Karpas-422 (cell line): ENCODE results near the gene SCN7A. TPM values are rescaled to one million over a fixed set of nuclear protein-coding genes. Genes with fewer than 3 reads are reported as not detected.
"Not testable (repeated sequence)": the region's sequence is repeated elsewhere in the genome, so short reads cannot be mapped to it uniquely, and the experiment has no call there.

ENCODE experiments used
- DNase-seq: peaks from one replicate; pipeline ENCODE4 v3.0.0-alpha.2; 2015
- H2AFZ ChIP-seq: fragments of 200-600 bp; sonication (generic); 2 replicates; pipeline ENCODE4 v1.6.1; 2014; ENCODE audit warnings: antibody characterized with exemption, low read length, mixed read lengths
- H3K27ac ChIP-seq: fragments of 200-600 bp; sonication (generic); 2 replicates; pipeline ENCODE4 v1.5.1; 2014; ENCODE audit warnings: mild to moderate bottlenecking, low read length, moderate library complexity
- H3K27me3 ChIP-seq: fragments of 200-600 bp; sonication (generic); 2 replicates; pipeline ENCODE4 v1.6.1; 2014; ENCODE audit warnings: low read length, mixed read lengths
- H3K36me3 ChIP-seq: fragments of 200-600 bp; sonication (generic); 2 replicates; pipeline ENCODE4 v1.6.1; 2014; ENCODE audit warnings: low read length, mixed read lengths; ENCODE audit not compliant: insufficient read depth
- H3K4me1 ChIP-seq: fragments of 200-600 bp; sonication (generic); 2 replicates; pipeline ENCODE4 v1.6.1; 2014; ENCODE audit warnings: mild to moderate bottlenecking, low read length, mixed read lengths
- H3K4me2 ChIP-seq: fragments of 200-600 bp; sonication (generic); 2 replicates; pipeline ENCODE4 v1.6.1; 2014; ENCODE audit warnings: low read length, low read depth, mild to moderate bottlenecking; ENCODE audit not compliant: poor library complexity, severe bottlenecking
- H3K4me3 ChIP-seq: fragments of 200-600 bp; sonication (generic); 2 replicates; pipeline ENCODE4 v1.5.1; 2014; ENCODE audit warnings: mild to moderate bottlenecking, antibody characterized with exemption, low read length, mixed read lengths
- H3K79me2 ChIP-seq: fragments of 200-600 bp; sonication (generic); 2 replicates; pipeline ENCODE4 v1.6.1; 2014; ENCODE audit warnings: mild to moderate bottlenecking, low read length, mixed read lengths
- H3K9ac ChIP-seq: fragments of 200-600 bp; sonication (generic); 2 replicates; pipeline ENCODE4 v1.6.0; 2014; ENCODE audit warnings: low read length
- H3K9me2 ChIP-seq: fragments of 200-600 bp; sonication (generic), shearing (Covaris generic); replicated peaks from 2 replicates; pipeline ENCODE4 v1.6.0; 2014; ENCODE audit warnings: mild to moderate bottlenecking, low read length, moderate library complexity; ENCODE audit not compliant: insufficient read depth
- H3K9me3 ChIP-seq: fragments of 300-700, 200-600 bp; sonication (generic); 2 replicates; pipeline ENCODE4 v1.6.1; 2014; ENCODE audit warnings: low read length, mixed read lengths
- H4K20me1 ChIP-seq: fragments of 200-600 bp; sonication (generic); 2 replicates; pipeline ENCODE4 v1.6.1; 2014; ENCODE audit warnings: mild to moderate bottlenecking, antibody characterized with exemption, low read length, low read depth; ENCODE audit not compliant: insufficient read depth
- total RNA-seq: library from RNA; depleted of rRNA; stranded (reverse); fragments of >200 nt; shearing (Covaris generic); gene quantifications from 2 replicates; pipeline ENCODE4 v1.2.3, GENCODE V29; 2014; ENCODE audit warnings: low replicate concordance

The SCN7A gene
- total RNA-seq, 1 experiment from 2014 or later: not detected

DNA sequence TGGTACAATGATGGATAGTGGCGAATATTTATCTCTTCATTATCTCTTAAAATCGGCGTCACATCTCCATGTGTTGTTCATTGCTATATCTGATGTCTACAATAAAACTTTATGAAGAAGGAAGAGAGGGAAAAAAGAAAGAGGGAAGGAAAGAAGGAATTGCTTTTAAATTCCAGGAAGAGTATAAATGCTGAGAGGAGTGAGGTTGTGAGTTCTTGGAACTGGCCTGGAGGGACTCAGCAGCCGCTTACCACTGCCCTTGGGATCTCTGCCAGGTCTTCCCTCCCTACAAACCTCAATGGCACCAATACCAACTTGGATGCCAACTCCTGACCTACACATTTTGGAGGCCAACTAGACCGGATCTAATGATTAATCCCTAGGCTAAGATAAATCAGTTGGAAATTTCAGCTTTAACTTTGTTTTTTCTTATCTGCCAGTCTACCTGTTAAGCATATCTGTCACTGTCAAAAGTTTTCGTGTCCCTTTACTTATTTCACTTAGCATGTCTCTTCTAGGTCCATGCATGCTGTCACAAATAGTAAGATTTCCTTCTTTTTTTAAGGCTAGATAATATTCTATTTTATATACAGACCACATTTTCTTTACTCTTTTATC is 128.1 kb downstream of the SCN7A start:
- Histone ChIP-seq H3K4me2 (no peak overlapping the region), H4K20me1 (no peaks in the 10 kb centered on the region), H3K4me3 (no peak overlapping the region), H3K79me2 (no peaks in the 10 kb centered on the region), H3K36me3 (no peaks in the 10 kb centered on the region), H3K27ac (no peak overlapping the region), H3K9me3 (no peaks in the 10 kb centered on the region), H3K9ac (no peak overlapping the region), H3K4me1 (peaks cover 2% of the 10 kb centered on the region; the same call in 1 of the 2 replicates), H3K27me3 (no peaks in the 10 kb centered on the region), H3K9me2 (no peaks in the 10 kb centered on the region), H2AFZ (no peak overlapping the region)
- DNase-seq: no peak

DNA sequence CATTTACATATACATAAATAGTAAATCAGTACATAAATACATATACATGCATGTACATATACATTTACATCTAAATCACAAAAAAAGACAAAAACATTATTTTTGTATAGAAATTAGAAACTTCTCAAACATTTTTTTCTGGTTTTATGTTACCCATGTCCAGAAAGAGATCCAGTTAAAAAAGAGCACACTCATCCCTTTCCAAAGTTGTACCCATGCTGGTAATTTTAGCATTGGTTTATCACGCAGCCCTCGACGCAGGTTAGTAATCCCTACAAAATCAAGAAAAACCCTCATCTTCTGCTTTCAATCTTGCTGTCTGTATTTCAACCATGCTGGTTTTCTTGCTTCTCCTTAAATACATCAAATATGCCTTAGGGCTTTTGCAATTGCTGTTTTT is 128.8 kb downstream of the SCN7A start:
- no peak for DNase-seq
- Histone ChIP-seq H4K20me1 (no peaks in the 10 kb centered on the region), H3K9me3 (no peaks in the 10 kb centered on the region), H3K79me2 (no peaks in the 10 kb centered on the region), H3K27me3 (no peaks in the 10 kb centered on the region), H3K4me2 (no peak overlapping the region), H3K9ac (no peak overlapping the region), H3K9me2 (no peaks in the 10 kb centered on the region), H3K36me3 (no peaks in the 10 kb centered on the region), H3K4me1 (peaks cover 8% of the 10 kb centered on the region; the same call in 1 of the 2 replicates), H3K27ac (no peak overlapping the region), H3K4me3 (no peak overlapping the region), H2AFZ (no peak overlapping the region)

DNA sequence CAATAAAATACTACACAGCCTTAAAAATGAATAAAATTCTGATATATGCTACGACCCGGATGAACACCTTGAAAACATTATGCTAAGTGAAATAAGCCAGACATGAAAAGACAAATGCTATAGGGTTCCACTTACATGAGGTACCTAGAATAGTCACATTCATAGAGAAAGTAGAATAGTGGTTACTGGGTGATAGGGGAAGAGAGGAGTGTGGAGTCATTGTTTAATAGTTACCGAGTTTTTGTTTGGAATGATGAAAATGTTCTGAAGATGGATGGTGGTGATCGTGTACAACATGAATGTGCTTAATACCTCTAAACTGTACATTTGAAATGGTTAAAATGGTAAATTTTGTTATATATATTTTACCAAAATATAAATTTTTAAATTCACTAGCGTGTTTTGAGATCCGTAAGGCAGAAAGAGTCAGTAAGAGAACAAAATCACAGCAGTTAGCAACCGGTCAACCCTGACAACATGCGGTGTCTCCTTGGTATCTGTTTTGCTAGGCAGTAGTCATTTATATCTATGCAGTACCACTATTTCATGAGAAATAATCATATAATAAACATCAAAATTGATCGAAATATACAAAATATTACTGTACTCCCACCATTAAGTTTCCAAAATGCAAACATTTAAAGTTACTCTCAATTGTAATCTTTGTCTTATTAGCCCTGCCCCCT is 129.4 kb downstream of the SCN7A start:
- Histone ChIP-seq H2AFZ (no peak overlapping the region), H3K9ac (no peak overlapping the region), H3K27ac (no peak overlapping the region), H3K36me3 (no peaks in the 10 kb centered on the region), H3K79me2 (no peaks in the 10 kb centered on the region), H3K4me3 (no peak overlapping the region), H3K27me3 (no peaks in the 10 kb centered on the region), H4K20me1 (no peaks in the 10 kb centered on the region), H3K9me2 (no peaks in the 10 kb centered on the region), H3K4me2 (no peak overlapping the region), H3K9me3 (no peaks in the 10 kb centered on the region), H3K4me1 (peaks cover 8% of the 10 kb centered on the region; the same call in 1 of the 2 replicates)
- no peak for DNase-seq

GRCh38 chr2:166361351-166362153 is 132.5 kb downstream of the SCN7A start:
- Histone ChIP-seq H3K4me1 (peaks cover 8% of the 10 kb centered on the region; the same call in 1 of the 2 replicates), H3K27ac (no peak overlapping the region), H3K9me2 (no peaks in the 10 kb centered on the region), H3K9ac (no peak overlapping the region), H3K36me3 (no peaks in the 10 kb centered on the region), H4K20me1 (no peaks in the 10 kb centered on the region), H3K9me3 (no peaks in the 10 kb centered on the region), H3K4me3 (no peak overlapping the region), H2AFZ (no peak overlapping the region), H3K79me2 (no peaks in the 10 kb centered on the region), H3K27me3 (no peaks in the 10 kb centered on the region), H3K4me2 (no peak overlapping the region)
- DNase-seq: peak; percentile 75

DNA sequence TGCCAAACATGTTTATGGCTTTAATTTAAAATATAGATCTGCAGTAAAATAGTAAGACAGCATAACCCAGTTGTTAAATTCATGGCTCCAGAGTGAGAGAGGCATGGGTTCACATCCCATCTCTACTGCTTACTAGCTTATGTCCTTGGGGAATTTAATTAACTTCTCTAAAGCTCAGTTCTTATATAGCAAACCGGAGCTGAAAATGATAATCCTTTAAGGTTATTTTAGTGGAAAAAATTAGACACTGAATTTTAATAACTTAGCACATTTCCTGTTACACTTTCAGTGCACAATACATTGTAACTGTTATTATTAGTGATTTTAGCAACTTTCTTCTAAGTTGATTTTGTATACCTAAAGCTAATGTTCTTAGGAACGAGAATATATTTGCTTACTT is 133.1 kb downstream of the SCN7A start:
- H3K9ac ChIP-seq: no peak overlapping the region
- peaks cover 8% of the 10 kb centered on the region; the same call in 1 of the 2 replicates for H3K4me1 ChIP-seq
- no peaks in the 10 kb centered on the region for H3K79me2 ChIP-seq
- no peak overlapping the region for H2AFZ ChIP-seq
- no peak overlapping the region for H3K4me2 ChIP-seq
- peak; percentile 56 for DNase-seq
- no peak overlapping the region for H3K4me3 ChIP-seq
- no peaks in the 10 kb centered on the region for H3K36me3 ChIP-seq
- H3K27me3 ChIP-seq: no peaks in the 10 kb centered on the region
- H3K27ac ChIP-seq: no peak overlapping the region
- H3K9me3 ChIP-seq: no peaks in the 10 kb centered on the region
- H3K9me2 ChIP-seq: no peaks in the 10 kb centered on the region
- no peaks in the 10 kb centered on the region for H4K20me1 ChIP-seq

DNA sequence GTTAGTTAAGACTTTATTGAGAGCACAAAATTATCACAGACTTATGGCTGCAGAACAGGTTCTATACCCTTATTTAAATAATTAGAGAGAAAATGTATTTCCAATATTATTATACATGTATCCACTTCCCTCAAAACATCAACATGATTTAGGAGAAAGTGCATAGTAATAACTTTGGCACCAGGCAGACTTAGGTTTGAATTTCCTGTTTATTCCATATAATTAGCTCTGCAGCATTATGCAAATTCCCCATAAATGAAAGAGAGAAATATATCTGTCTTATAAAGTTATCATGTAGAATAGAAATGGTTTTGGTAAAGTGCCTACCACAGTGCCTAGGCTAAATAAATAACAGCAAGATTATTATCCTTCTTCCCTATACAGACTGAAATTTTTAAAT is 133.6 kb downstream of the SCN7A start:
- Histone ChIP-seq H3K4me2 (no peak overlapping the region), H3K79me2 (no peaks in the 10 kb centered on the region), H3K4me1 (peaks cover 8% of the 10 kb centered on the region; the same call in 1 of the 2 replicates), H3K9me3 (no peaks in the 10 kb centered on the region), H3K36me3 (no peaks in the 10 kb centered on the region), H4K20me1 (no peaks in the 10 kb centered on the region), H3K27ac (no peak overlapping the region), H3K27me3 (no peaks in the 10 kb centered on the region), H2AFZ (no peak overlapping the region), H3K9me2 (no peaks in the 10 kb centered on the region), H3K4me3 (no peak overlapping the region), H3K9ac (no peak overlapping the region)
- DNase-seq: no peak

- not testable (repeated sequence) for DNase-seq, H3K9me2 ChIP-seq, H3K79me2 ChIP-seq, H3K9me3 ChIP-seq, H4K20me1 ChIP-seq, H3K9ac ChIP-seq, H3K4me2 ChIP-seq, H3K27me3 ChIP-seq, H2AFZ ChIP-seq, H3K4me3 ChIP-seq, H3K36me3 ChIP-seq, H3K4me1 ChIP-seq, H3K27ac ChIP-seq
Observed at GRCh38 chr2:166357950-166358321, 136.1 kb downstream of the SCN7A start.
